H9 (cell line): ENCODE data around the gene OLIG1. TPM values are rescaled to one million over a fixed set of nuclear protein-coding genes. Genes with fewer than 3 reads are reported as not detected.

Experiments
- DNase-seq: peaks from one replicate; pipeline ENCODE4 v3.0.0-alpha.2; 2017
- H2AFZ ChIP-seq: one replicate; pipeline ENCODE4 v1.6.1; 2013; ENCODE audit warnings: mild to moderate bottlenecking, low read length, control low read depth, moderate library complexity
- H2AK5ac ChIP-seq: 2 replicates; pipeline ENCODE4 v1.6.1; 2013; ENCODE audit warnings: low read length, control low read depth, mixed read lengths; ENCODE audit not compliant: insufficient read length
- H2BK120ac ChIP-seq: one replicate; pipeline ENCODE4 v1.6.1; 2013; ENCODE audit warnings: low read depth, mild to moderate bottlenecking, low read length, control low read depth, inconsistent platforms; ENCODE audit not compliant: poor library complexity, severe bottlenecking
- H2BK12ac ChIP-seq: 2 replicates; pipeline ENCODE4 v1.6.1; 2013; ENCODE audit warnings: low read length, control low read depth, mixed read lengths, low read depth; ENCODE audit not compliant: insufficient read length
- H2BK15ac ChIP-seq: 2 replicates; pipeline ENCODE4 v1.6.1; 2013; ENCODE audit warnings: low read depth, low read length, control low read depth
- H2BK20ac ChIP-seq: one replicate; pipeline ENCODE4 v1.6.1; 2013; ENCODE audit warnings: low read depth, mild to moderate bottlenecking, low read length, control low read depth, inconsistent platforms; ENCODE audit not compliant: poor library complexity, severe bottlenecking
- H2BK5ac ChIP-seq: 2 replicates; pipeline ENCODE4 v1.6.1; 2013; ENCODE audit warnings: low read length, control low read depth, mixed read lengths; ENCODE audit not compliant: insufficient read length
- H3K14ac ChIP-seq: 2 replicates; pipeline ENCODE4 v1.6.1; 2013; ENCODE audit warnings: low read length, control low read depth; ENCODE audit not compliant: insufficient read depth
- H3K18ac ChIP-seq: 2 replicates; pipeline ENCODE4 v1.6.1; 2013; ENCODE audit warnings: low read depth, mild to moderate bottlenecking, mixed read lengths, low read length, control low read depth; ENCODE audit not compliant: insufficient read length
- H3K23ac ChIP-seq: 2 replicates; pipeline ENCODE4 v1.6.1; 2013; ENCODE audit warnings: low read length, control low read depth, mixed read lengths, low read depth; ENCODE audit not compliant: insufficient read length
- H3K23me2 ChIP-seq: 2 replicates; pipeline ENCODE4 v1.6.1; 2013; ENCODE audit warnings: low read depth, mild to moderate bottlenecking, mixed read lengths, low read length, control low read depth; ENCODE audit not compliant: insufficient read length, poor library complexity, severe bottlenecking
- H3K27ac ChIP-seq: 2 replicates; pipeline ENCODE4 v1.5.1; 2013; ENCODE audit warnings: low read length, control low read depth, mixed read lengths, low read depth; ENCODE audit not compliant: insufficient read length
- H3K27me3 ChIP-seq: 2 replicates; pipeline ENCODE4 v1.6.1; 2013; ENCODE audit warnings: low read length, control low read depth, inconsistent platforms; ENCODE audit not compliant: insufficient read depth
- H3K4ac ChIP-seq: 2 replicates; pipeline ENCODE4 v1.6.1; 2013; ENCODE audit warnings: low read depth, mild to moderate bottlenecking, control low read depth, inconsistent platforms, low read length, moderate library complexity
- H3K4me1 ChIP-seq: 2 replicates; pipeline ENCODE4 v1.6.1; 2013; ENCODE audit warnings: low read length, control low read depth, inconsistent platforms; ENCODE audit not compliant: insufficient read depth
- H3K4me2 ChIP-seq: 2 replicates; pipeline ENCODE4 v1.6.1; 2013; ENCODE audit warnings: low read length, control low read depth, mixed read lengths; ENCODE audit not compliant: insufficient read length, insufficient read depth
- H3K56ac ChIP-seq: 2 replicates; pipeline ENCODE4 v1.6.1; 2013; ENCODE audit warnings: low read depth, mild to moderate bottlenecking, mixed read lengths, low read length, control low read depth; ENCODE audit not compliant: insufficient read length
- H3K79me1 ChIP-seq: 2 replicates; pipeline ENCODE4 v1.6.1; 2013; ENCODE audit warnings: low read depth, mild to moderate bottlenecking, moderate library complexity, low read length, control low read depth, inconsistent platforms; ENCODE audit not compliant: insufficient read depth, poor library complexity, severe bottlenecking
- H3K79me2 ChIP-seq: 2 replicates; pipeline ENCODE4 v1.6.1; 2013; ENCODE audit warnings: low read length, control low read depth, inconsistent platforms; ENCODE audit not compliant: insufficient read depth
- H3K9ac ChIP-seq: 2 replicates; pipeline ENCODE4 v1.6.1; 2013; ENCODE audit warnings: low read length, control low read depth, mixed read lengths; ENCODE audit not compliant: insufficient read length; ENCODE audit errors: extremely low read depth
- H3K9me3 ChIP-seq: one replicate; pipeline ENCODE4 v1.6.1; 2013; ENCODE audit warnings: low read depth, low read length, inconsistent platforms; ENCODE audit not compliant: control insufficient read depth
- H3T11ph ChIP-seq: one replicate; pipeline ENCODE4 v1.6.1; 2013; ENCODE audit warnings: mild to moderate bottlenecking, low read length, control low read depth, inconsistent platforms
- H4K20me1 ChIP-seq: one replicate; pipeline ENCODE4 v1.6.1; 2013; ENCODE audit not compliant: control insufficient read depth, insufficient read length, insufficient read depth
- H4K5ac ChIP-seq: 2 replicates; pipeline ENCODE4 v1.6.1; 2013; ENCODE audit warnings: low read depth, mild to moderate bottlenecking, mixed read lengths, low read length, control low read depth; ENCODE audit not compliant: insufficient read length
- H4K8ac ChIP-seq: replicated peaks from 2 replicates; pipeline ENCODE4 v1.6.1; 2013; ENCODE audit warnings: low read length, control low read depth, mixed read lengths, low read depth; ENCODE audit not compliant: insufficient read length
- H4K91ac ChIP-seq: 2 replicates; pipeline ENCODE4 v1.6.1; 2013; ENCODE audit warnings: low read depth, mild to moderate bottlenecking, moderate library complexity, mixed read lengths, low read length, control low read depth; ENCODE audit not compliant: insufficient read length
- H3K27ac Mint-ChIP-seq, 3 experiments: 2 replicates in 2 of 3; 3 replicates in 1 of 3; pipeline ENCODE4 v1.8.0; 2020 to 2021; ENCODE audit warnings: mixed read lengths in 3 of 3, mild to moderate bottlenecking in 1 of 3, moderate library complexity in 1 of 3
- H3K27me3 Mint-ChIP-seq: 2 replicates; pipeline ENCODE4 v1.8.0; 2021; ENCODE audit warnings: low read depth, mild to moderate bottlenecking, moderate library complexity, mixed read lengths
- H3K36me3 Mint-ChIP-seq, 3 experiments: 2 replicates in 2 of 3; 3 replicates in 1 of 3; pipeline ENCODE4 v1.8.0; 2020 to 2021; ENCODE audit warnings: low read depth in 3 of 3, mixed read lengths in 3 of 3; ENCODE audit not compliant: insufficient read depth in 1 of 3
- H3K4me1 Mint-ChIP-seq, 2 experiments: 2 replicates each; pipeline ENCODE4 v1.8.0; 2020; ENCODE audit warnings: mixed read lengths in 2 of 2
- H3K4me3 Mint-ChIP-seq, 2 experiments: 2 replicates in 1 of 2; 3 replicates in 1 of 2; pipeline ENCODE4 v1.8.0; 2020 to 2021; ENCODE audit warnings: mild to moderate bottlenecking in 2 of 2, mixed read lengths in 2 of 2, moderate library complexity in 1 of 2
- H3K9me3 Mint-ChIP-seq, 2 experiments: 2 replicates in 1 of 2; 3 replicates in 1 of 2; pipeline ENCODE4 v1.8.0; 2020; ENCODE audit warnings: mild to moderate bottlenecking in 2 of 2, mixed read lengths in 2 of 2, moderate library complexity in 1 of 2
- CTCF ChIP-seq: fragments of 200-600 bp; sonication (generic); conservative IDR thresholded peaks from 3 replicates; pipeline ENCODE4 v1.8.0; 2021; ENCODE audit warnings: antibody characterized with exemption, mild to moderate bottlenecking
- WGBS: extraction: QIAGEN DNeasy Blood & Tissue Kit; methylation state at CpG from one replicate; pipeline ENCODE4 v1.1.7; 2013; ENCODE audit warnings: missing lambda C conversion rate, low lambda C conversion rate, mixed read lengths; ENCODE audit not compliant: insufficient read length; ENCODE audit errors: extremely low coverage; 5-methylcytosine and 5-hydroxymethylcytosine counted together
- total RNA-seq: library from RNA; stranded (reverse); gene quantifications from 2 replicates; pipeline ENCODE4 v1.2.1, GENCODE V29; 2021

The OLIG1 gene
- total RNA-seq, 1 experiment from 2014 or later, result 0.31 TPM

- H4K5ac ChIP-seq, result no peak overlapping the region
- WGBS, result no CpG with 5 or more reads among the region's 13 CpGs
- no peak overlapping the region for H2AK5ac ChIP-seq
- H3K27ac ChIP-seq, result no peak overlapping the region
- H3K9me3 ChIP-seq, result no peaks in the 10 kb centered on the region
- H4K8ac ChIP-seq, result no peak overlapping the region
- no peak overlapping the region for H4K91ac ChIP-seq
- H2BK5ac ChIP-seq, result no peak overlapping the region
- H3K4me2 ChIP-seq, result no peak overlapping the region
- H3T11ph ChIP-seq, result no peak overlapping the region
- no peaks in the 10 kb centered on the region; the same call in 1 of the 2 replicates for H3K4me1 ChIP-seq
- Mint-ChIP-seq H3K27me3 (peaks cover 39% of the 10 kb centered on the region), H3K4me3 (no peak overlapping the region), H3K36me3 (no peaks in the 10 kb centered on the region), H3K4me1 (peaks cover 73 to 89% of the 10 kb centered on the region in 2 experiments), H3K9me3 (no peaks in the 10 kb centered on the region), H3K27ac (no peak overlapping the region)
- peaks cover 2% of the 10 kb centered on the region; the same call in 1 of the 2 replicates for H3K27me3 ChIP-seq
- H3K23ac ChIP-seq, result no peak overlapping the region
- H2BK15ac ChIP-seq, result no peak overlapping the region
- H3K56ac ChIP-seq, result no peak overlapping the region
- no peak overlapping the region for H3K4ac ChIP-seq
- no peak overlapping the region for H2AFZ ChIP-seq
- H4K20me1 ChIP-seq, result no peaks in the 10 kb centered on the region
- H3K23me2 ChIP-seq, result peaks cover 7% of the 10 kb centered on the region
- H3K14ac ChIP-seq, result no peak overlapping the region
- no peak overlapping the region for H3K9ac ChIP-seq
- H3K79me2 ChIP-seq, result no peaks in the 10 kb centered on the region
- H2BK20ac ChIP-seq, result no peak overlapping the region
- no peak overlapping the region for H3K18ac ChIP-seq
- H2BK120ac ChIP-seq, result no peak overlapping the region
- no peak overlapping the region for H2BK12ac ChIP-seq
- TF ChIP-seq CTCF, result no peak
- no peak for DNase-seq
- H3K79me1 ChIP-seq, result no peaks in the 10 kb centered on the region
Measured at GRCh38 chr21:33113131-33113530, 43.2 kb downstream of the OLIG1 start.
